HCT116 (cell line): ENCODE data around the gene ZXDC.

Source experiments
- CTCF ChIP-seq, 3 experiments: fragments of 200-600 bp in 1 of 3; sonication (generic) in 1 of 3; IDR thresholded peaks in 2 of 3; conservative IDR thresholded peaks in 1 of 3; 2 replicates each; pipeline ENCODE4 v1.5.1; 2012 to 2017; ENCODE audit warnings: low read depth in 2 of 3, low read length in 2 of 3, antibody characterized with exemption in 1 of 3, borderline replicate concordance in 1 of 3, control low read depth in 1 of 3, mild to moderate bottlenecking in 1 of 3, mixed read lengths in 1 of 3, mixed run types in 1 of 3, moderate library complexity in 1 of 3; ENCODE audit not compliant: insufficient read depth in 1 of 3
- EGR1 ChIP-seq: IDR thresholded peaks from 2 replicates; pipeline ENCODE4 v1.6.1; 2012; ENCODE audit warnings: low read depth
- EZH2 ChIP-seq: fragments of 200-600 bp; sonication (generic); IDR thresholded peaks from 2 replicates; pipeline ENCODE4 v1.6.1; 2017; ENCODE audit warnings: antibody characterized with exemption, mixed run types
- EZH2phosphoT487 ChIP-seq: fragments of 200-600 bp; IDR thresholded peaks from 2 replicates; pipeline ENCODE4 v1.6.1; 2018; ENCODE audit warnings: antibody characterized with exemption, borderline replicate concordance
- MAX ChIP-seq: IDR thresholded peaks from 2 replicates; pipeline ENCODE4 v1.6.1; 2012
- ZNF274 ChIP-seq: fragments of 200-500 bp; sonication (Bioruptor generic); IDR thresholded peaks from 2 replicates; pipeline ENCODE4 v1.6.1; 2014; ENCODE audit warnings: mild to moderate bottlenecking, low read depth, low read length, inconsistent platforms
- TF ChIP-seq, protein P1 (sequence below): IDR thresholded peaks from 2 replicates; pipeline ENCODE4 v1.6.1; 2012; ENCODE audit warnings: low read depth

DNA sequence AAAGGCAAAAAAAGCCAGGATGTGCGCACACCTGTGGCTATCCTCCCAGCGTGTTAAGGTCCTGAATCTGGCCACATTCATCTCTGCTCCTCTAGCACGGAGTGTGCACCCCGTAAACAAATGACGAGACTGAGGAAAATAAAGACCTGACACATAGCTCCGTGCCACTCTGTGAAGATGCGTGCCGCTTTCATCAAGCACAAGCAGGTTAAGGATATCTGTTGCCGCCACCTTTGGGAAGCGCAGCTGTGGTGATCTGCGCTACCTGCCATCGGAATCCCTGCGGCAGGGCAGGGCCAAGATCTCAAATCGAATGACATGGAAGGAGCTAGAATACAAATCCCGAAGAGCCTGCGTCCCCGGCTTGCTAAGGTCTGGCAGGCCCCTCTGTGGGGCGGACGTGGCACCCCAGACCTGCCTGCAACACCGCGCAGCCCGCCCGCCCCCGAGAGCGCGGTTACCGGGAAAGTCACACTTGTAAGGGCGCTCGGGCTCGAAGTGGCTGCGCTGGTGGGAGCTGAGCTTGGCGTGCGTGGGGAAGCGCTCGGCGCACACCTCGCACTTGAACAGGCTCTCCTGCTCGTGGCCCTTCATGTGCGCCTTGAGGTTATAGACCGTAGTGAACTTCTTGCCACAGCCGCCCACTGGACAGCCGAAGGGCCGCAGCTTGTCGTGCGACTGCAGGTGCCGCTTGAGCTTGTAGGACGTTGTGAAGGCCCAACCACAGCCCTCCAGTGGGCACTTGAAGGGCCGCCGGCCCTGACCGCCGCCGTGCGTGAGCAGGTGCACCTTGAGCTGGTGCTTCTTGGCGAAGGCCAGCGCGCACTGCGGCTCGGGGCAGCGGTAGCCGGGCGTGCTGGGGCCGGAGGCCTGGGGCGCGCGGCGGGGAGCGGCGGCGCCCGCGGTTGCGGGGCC is 936 bp downstream of the ZXDC start:
- TF ChIP-seq CTCF (IDR thresholded peaks at IDR 0.05 in 2 of 3, conservative IDR thresholded peaks at IDR 0.05 in 1 of 3; ENCODE audit: borderline replicate concordance in 1 of 3, insufficient read depth in 1 of 3, low read depth in 2 of 3, low read length in 2 of 3): no peak
- no peak for TF ChIP-seq EZH2
- TF ChIP-seq, protein P1, sequence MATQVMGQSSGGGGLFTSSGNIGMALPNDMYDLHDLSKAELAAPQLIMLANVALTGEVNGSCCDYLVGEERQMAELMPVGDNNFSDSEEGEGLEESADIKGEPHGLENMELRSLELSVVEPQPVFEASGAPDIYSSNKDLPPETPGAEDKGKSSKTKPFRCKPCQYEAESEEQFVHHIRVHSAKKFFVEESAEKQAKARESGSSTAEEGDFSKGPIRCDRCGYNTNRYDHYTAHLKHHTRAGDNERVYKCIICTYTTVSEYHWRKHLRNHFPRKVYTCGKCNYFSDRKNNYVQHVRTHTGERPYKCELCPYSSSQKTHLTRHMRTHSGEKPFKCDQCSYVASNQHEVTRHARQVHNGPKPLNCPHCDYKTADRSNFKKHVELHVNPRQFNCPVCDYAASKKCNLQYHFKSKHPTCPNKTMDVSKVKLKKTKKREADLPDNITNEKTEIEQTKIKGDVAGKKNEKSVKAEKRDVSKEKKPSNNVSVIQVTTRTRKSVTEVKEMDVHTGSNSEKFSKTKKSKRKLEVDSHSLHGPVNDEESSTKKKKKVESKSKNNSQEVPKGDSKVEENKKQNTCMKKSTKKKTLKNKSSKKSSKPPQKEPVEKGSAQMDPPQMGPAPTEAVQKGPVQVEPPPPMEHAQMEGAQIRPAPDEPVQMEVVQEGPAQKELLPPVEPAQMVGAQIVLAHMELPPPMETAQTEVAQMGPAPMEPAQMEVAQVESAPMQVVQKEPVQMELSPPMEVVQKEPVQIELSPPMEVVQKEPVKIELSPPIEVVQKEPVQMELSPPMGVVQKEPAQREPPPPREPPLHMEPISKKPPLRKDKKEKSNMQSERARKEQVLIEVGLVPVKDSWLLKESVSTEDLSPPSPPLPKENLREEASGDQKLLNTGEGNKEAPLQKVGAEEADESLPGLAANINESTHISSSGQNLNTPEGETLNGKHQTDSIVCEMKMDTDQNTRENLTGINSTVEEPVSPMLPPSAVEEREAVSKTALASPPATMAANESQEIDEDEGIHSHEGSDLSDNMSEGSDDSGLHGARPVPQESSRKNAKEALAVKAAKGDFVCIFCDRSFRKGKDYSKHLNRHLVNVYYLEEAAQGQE: no peak
- TF ChIP-seq ZNF274: no peak
- no peak for TF ChIP-seq EGR1
- no peak for TF ChIP-seq EZH2phosphoT487
- TF ChIP-seq MAX: no peak; the same call in 1 of the 2 replicates
